Stimulated activated CD4-positive, alpha-beta T cell treated with anti-CD3 and anti-CD28 coated beads, Interleukin-1b, Interleukin-23, amount 100 ng/mL, for 1 hour (primary cell): ENCODE measurements around the gene KLB.
"Not testable (repeated sequence)": the region's sequence is repeated elsewhere in the genome, so short reads cannot be mapped to it uniquely, and the experiment has no call there.

Experiments used
- DNase-seq, 2 donors: peaks; one replicate each; pipeline ENCODE4 v3.0.0-alpha.2; 2020; ENCODE audit warnings: low read depth in 2 of 2

Gene KLB

DNA sequence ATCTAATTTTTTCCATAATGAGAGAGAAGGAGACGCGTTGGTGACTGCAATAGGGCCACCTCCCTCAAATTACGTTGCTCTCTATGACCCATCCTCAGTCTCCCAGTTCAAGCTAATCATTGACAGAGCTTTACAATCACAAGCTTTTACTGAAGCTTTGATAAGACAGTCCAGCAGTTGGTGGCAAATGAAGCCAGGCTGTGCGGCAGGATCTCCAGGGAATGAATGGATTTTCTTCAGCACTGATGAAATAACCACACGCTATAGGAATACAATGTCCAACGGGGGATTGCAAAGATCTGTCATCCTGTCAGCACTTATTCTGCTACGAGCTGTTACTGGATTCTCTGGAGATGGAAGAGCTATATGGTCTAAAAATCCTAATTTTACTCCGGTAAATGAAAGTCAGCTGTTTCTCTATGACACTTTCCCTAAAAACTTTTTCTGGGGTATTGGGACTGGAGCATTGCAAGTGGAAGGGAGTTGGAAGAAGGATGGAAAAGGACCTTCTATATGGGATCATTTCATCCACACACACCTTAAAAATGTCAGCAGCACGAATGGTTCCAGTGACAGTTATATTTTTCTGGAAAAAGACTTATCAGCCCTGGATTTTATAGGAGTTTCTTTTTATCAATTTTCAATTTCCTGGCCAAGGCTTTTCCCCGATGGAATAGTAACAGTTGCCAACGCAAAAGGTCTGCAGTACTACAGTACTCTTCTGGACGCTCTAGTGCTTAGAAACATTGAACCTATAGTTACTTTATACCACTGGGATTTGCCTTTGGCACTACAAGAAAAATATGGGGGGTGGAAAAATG lies at the start of gene KLB:
Gene KLB (plus strand): TSS at position 168 of the 821 bp plus-strand sequence. CDS start 20 bp downstream, at position 188.
- no peak for DNase-seq

DNA sequence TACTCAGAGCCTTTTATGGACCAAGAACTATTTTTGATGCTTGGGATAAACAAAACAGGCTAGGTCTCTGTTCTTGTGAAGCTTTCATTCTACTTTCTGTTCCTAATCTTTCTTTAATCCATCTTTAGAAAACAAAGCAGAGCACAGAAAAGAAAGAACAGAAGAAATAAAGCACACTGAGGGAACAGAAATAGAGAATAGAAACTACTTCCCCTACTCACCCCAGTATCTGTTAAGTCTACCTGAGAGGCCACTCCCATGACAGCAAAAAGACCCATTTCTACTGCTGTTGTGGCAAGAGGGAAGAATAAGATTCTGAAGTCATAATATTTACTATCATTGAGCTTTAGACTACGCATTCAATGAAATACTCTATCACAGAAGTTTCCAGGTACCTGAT lies 49.7 kb upstream of the KLB start:
- DNase-seq: no peak

DNA sequence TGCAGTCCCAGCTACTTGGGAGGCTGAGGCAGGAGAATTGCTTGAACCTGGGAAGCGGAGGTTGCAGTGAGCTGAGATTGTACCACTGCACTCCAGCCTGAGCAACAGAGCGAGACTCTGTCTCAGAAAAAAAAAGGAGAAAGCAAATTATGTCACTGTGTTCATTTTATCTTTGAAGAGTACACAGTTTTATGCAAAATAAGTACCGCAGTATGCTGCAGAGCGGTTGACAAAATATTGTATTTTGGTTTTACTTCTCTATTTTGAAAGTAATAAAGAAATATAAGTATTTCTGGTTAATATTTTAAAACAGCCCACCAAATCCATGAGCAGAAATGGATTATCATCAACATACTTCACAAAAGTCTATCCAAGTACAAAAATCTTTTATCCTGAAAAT lies 46.1 kb upstream of the KLB start:
- DNase-seq: not testable (repeated sequence)

DNA sequence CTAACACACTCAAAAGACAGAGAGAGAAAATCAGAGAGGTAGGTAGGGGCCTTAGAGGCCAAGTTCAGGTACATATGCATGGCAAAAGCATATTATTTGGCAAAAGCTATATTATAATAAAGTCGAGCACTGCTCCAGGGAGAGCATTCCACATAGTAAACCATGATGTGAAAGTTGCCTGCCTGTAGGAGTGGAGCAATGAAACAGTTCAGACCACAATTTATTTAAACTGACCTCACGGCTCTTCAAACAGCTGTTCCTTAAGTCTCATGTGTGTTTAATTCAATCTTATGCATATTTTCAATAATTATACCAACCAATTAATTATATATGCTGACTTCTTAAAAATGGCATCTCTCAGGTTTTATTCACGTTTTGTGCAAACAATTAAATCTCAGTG lies 43.9 kb upstream of the KLB start:
- DNase-seq: no peak

DNA sequence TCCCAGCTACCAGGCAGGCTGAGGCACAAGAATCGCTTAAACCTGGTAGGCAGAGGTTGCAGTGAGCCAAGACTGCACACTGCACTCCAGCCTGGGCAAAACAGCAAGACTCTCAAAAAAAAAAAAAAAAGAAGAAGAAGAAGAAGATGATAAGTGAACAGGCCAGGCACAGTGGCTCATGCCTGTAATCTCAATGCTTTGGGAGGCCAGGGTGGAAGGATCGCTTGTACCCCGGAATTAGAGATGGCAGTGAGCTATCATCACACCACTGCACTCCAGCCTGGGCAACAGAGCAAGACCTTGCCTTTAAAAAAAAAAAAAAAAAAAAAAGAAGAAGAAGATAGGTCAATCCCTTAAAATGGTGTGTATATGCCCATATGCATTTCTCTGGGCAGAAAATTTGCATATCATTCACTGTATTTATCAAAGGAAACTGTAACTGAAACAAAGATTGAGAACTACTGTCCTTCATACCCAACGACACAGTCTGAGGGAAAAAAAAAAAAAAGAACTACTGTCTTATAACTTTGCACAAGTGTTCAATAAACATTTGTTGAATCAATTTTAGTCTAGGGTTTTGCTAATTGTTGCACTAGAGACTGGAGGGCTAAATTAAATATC lies 42.8 kb upstream of the KLB start:
- DNase-seq: no peak

DNA sequence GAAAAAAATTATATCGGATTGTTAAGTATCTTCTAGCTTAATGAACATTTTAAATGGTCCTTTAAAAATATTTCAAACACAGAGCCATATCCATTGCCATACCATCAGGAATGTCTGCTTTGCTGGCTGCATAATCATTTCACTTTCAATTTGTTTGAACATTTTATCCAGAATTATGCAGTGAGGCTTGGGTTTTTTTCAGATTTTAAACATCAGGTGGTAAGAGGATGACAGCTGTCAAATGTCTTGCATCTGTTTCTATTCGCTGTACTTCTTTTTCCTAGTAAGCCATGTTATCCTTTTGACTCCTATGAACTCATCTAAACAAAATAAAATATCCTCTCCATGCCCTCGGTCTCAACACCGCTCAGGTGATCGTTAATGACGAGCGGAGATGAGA lies 41.4 kb upstream of the KLB start:
- DNase-seq: no peak

DNA sequence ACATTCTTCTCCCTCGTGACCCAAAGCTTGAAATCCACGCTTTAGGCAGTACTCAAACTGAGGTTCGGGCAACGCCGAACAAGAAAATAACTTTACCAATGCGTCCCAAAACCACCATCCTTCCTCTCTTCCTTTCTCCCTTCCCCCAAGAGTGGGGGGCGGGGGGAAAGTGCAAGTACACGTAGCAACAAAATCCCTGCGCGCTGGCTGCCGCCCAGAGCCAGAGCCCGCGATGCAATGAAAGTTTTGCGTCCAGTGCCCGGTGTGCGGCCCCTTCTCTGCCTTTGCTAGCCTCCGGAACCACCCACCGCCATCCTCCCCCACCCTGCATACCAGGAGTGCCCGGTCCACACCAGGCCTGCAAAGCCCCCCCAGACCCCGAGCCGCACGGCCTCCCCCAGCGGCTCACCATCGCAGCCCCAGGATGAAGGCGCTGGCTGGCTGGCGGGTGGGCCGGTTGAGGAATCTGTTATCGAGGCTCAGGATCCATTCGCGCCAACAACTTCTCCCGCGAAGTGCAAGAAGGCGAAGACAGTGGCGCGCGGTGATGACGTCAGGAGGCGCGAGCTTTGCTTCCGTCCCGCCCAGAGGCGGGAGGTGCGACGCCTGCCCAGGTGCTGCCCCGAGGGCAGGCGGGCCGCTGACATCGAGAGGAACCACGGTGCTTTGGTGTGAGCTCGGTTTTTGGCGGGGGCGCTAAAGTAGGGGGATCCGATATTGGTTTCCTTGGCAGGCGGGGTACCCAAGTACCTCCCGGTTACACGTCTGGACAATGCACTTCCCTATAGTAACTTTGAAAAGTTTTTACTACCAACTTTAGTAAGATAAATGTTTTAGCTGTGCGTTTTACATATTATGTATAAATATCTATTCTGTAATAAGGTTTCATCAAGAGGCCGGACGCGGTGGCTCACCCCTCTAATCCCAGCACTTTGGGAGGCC lies 40.6 kb upstream of the KLB start, which contains the start of gene RFC1:
Gene RFC1 (minus strand): TSS at position 533 of the 942 bp plus-strand sequence. CDS start 121 bp downstream, at position 412.
- DNase-seq: peak; percentile 79 to 86

DNA sequence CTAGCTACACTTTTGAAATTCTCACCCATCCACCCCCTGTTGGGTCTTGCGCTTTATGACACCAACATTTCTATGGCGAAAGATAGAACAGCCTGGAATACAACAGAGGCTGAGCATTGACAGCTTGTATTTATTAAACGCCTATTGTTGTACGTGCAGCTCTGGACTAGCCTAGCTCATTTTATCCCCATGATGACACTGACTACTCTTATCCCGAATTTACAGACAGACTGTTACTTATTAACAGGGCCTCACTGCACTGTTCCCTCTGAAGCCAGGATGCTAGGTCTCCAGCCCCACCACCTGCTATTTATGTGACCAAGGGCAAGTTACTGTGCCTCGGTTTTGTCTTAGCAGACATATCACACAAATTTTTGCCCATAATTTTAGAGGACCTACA lies 39.6 kb upstream of the KLB start:
- no peak for DNase-seq

DNA sequence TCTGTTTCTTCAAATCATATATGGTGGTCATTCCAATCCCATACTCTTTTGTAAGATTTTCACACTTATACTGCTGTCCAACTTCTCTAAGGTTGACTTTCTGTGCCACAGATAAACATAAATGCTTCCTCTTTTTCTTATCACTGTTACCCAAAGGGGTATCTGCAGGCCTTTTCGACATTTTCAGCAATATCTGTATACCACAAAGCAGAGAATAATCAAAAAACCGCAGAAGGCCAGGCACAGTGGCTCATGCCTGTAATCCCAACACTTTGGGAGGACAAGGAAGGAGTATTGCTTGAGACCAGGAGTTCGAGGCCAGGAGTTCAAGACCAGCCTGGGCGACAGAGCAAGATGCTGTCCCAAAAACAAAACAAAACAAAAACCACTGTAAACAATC lies 37.4 kb upstream of the KLB start:
- no peak for DNase-seq

DNA sequence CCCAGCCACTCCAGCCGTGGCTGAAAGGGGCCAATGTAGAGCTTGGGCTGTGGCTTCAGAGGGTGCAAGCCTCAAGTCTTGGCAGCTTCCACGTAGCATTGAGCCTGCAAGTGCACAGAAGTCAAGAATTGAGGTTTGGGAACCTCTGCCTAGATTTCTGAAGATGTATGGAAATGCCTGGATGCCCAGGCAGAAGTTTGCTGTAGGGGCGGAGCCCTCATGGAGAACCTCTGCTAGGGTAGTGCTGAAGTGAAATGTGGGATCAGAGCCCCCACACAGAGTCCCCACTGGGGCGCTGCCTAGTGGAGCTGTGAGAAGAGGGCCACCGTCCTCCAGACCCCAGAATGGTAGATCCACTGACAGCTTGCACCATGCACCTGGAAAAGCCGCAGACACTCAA lies 35.5 kb upstream of the KLB start:
- DNase-seq: not testable (repeated sequence)

DNA sequence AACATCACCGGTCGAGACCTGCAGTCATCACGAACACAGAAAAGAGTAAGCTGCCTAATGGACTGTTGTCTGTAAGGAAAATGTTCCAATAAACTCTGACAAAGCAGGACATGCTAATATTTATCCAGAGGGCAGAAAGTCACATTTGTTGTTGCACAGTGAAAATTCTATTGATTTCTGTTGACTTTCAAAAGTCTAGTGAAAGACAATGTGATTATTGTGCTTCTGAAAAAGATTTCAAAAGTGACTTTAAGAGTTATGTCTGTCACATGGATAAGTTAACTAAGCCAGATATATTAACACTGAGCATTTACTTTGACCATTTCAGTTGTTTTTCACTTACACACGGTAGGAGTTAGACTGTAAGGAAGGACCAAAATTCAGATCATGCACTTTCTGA lies 31.3 kb upstream of the KLB start:
- no peak for DNase-seq

DNA sequence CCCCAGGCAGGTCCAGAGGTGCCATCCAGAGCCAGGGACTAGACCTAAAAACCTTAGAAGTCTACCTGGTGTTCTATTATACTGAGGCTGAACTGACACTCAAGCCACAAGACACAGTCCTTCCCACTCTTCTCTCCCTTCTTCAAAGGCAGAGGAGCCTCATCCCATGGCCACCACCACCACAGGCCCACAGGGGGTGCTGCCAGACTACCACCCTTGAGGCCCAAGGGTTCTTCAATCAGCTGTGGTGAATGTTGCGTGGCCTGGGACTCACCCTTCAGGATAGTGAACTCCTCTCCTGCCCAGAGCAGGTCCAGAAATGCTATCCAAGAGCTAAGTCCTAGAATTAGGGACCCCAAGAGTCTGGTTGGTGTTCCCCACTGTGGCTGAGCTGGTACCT lies 23.0 kb upstream of the KLB start:
- no peak for DNase-seq

DNA sequence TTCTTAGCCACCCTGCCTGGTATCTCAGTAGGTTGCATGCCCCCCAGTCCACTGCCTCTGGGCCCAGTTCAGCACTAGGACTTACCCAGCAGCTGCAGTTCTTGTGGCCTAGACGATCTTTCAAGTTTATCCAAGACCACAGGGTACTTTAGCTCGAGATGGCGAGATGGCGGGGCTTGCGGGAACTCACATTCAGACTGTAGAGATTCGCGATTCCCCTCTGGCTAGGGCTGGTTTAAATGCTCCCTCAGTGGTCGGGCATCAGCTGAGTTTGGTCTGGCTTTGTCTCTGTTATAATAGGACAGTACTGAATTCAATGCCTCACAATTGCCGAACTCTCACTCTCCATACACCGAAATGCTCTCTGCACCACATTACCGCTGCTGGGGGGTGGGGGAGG lies 22.2 kb upstream of the KLB start:
- no peak for DNase-seq

DNA sequence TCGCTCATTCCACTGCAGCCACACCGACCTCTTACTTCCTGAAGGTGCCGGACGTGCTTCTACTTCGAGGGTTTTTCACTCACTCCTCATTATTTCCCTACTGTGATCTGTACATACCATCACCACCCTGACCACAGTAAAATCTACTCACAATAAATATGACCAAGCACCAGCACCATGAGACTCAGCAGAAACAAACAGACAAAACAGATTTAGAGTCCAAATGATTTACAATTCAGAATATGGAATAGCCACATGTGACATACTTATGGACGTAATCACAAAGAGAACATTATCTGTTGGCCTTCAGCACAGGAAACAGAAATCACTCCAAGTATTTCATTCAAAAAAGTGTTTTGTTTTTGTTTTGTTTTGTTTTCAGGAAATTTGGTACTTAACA lies 16.1 kb upstream of the KLB start:
- no peak for DNase-seq

DNA sequence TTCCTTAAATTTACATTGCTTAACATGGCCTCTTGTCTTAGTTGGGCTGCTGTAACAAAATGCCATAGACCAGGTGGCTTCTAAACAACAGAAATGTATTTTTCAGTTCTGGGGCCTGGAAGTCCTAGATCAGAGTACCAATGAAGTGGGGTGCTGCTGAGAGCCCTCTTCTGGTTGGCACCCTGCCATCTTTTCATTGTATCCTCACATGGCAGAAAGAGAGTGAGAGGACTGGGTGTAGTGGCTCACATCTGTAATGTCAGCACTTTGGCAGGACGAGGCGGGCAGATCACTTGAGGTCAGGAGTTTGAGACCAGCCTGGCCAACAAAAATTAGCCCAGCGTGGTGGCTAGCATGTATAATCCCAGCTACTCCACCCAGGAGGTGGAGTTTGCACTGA lies 12.0 kb upstream of the KLB start:
- no peak for DNase-seq

DNA sequence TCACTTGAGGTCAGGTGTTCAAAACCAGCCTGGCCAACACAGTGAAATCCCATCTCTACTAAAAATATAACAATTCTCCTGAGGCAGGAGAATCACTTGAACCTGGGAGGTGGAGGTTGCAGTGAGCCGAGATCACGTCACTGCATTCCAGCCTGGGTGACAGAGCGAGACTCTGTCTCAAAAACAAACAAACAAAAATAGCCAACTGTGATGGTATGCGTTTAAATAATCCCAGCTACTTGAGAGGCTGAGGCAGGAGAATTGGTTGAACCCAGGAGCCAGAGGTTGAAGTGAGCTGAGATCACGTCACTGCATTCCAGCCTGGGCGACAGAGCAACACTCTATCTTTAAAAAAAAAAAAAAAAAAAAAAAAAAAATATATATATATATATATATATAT lies 5.1 kb upstream of the KLB start:
- not testable (repeated sequence) for DNase-seq

DNA sequence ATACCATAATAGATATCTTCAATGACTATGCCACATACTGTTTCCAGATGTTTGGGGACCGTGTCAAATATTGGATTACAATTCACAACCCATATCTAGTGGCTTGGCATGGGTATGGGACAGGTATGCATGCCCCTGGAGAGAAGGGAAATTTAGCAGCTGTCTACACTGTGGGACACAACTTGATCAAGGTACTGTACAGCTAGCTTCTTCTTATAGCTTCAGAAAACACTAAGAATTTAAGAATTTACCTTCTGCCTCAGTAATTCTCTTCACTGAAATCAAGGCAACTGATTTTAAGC lies 805 bp downstream of the KLB start:
- no peak for DNase-seq

DNA sequence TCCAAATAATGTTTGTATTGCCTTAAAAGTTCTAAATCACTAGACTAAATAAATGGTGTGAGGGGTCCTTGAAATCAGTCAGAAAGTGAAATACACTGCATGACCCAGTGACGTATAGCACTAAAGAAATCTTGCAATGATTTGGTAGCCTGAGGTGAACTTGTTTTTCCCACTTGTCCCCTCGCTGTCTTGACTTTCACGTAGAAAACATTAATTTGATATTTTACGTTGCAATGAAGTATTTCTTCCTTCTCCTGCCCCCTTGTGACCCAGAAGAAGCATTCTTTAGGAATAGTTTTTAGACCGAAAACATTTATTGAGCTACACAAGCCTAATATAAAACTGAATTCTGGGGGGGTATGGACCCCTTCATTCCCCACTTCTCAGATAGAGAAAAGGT lies 3.7 kb downstream of the KLB start:
- no peak for DNase-seq

DNA sequence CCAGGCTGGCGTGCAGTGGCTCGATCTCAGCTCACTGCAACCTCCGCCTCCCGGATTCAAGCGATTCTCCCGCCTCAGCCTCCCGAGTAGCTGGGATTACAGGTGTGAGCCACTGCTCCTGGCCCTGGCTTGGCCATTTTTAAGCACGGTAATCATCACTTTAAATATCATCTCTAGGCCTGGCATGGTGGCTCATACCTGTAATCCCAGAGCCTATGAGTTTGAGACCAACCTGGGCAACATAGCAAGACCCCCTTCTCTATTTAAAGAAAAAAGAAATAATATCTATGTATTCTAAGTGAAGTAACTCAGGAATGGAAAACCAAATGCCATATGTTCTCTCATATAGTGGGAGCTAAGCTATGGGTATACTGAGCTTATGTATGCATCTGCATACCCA lies 4.8 kb downstream of the KLB start:
- not testable (repeated sequence) for DNase-seq

DNA sequence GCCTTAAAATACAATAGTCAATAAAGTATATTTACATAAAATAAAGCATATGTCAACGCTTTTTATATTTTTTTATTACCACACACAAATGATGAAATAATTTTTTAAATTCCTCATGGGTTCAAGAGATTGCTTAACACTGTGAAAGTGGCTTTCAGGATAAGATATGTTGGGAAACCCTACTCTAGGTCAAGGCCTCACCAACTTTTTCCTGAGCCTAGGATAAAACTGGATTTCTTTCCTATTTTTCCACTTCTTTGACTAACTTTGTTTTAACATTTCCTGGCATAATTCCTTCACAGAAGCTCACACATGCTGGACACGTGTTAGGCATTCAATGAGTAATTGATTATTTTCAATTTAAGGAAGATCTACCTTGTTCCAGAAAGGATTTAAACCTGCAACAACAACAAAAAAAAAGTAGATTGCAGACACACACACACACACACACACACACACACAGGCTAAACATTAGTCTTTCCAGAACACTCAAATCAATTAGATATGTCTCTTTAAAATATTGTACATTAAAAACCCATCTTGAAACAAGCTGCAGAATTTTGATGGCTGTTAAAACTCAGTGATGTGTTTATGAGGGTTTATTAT lies 9.1 kb downstream of the KLB start:
- no peak for DNase-seq

DNA sequence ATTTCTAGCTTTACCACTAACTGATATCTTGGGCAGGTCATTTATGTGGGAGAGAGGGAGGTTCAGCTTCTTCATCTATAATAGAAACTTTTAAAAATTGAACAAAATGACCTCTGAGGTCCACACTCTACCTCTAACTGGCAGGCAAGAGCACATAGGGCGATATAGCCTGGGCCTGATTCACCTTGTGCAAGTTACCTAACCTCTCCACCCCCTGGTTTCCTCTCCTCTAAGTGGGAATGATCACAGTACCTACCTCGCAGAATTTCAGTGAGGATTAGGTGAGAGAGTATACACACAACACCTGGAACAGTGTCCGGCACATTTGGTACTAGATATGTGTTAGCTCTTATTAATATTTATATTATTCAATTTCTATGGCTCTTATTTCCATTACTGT lies 15.5 kb downstream of the KLB start:
- DNase-seq: no peak

DNA sequence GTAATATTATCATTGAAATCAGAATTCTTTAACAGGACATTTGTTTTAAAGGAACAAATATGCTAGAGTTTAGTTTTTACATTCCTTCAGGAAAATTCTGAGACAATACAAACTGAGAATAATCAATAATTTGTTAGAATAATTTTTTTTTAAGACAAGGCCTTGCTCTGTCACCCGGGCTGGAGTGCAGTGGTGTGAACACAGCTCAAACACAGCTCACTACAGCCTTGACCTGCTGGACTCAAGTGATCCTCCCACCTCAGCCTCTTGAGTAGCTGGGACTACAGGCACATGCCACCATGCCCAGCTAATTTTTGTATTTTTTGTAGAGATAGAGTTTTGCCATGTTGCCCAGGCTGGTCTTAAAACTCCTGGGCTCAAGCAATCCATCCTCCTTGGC lies 18.6 kb downstream of the KLB start:
- DNase-seq: not testable (repeated sequence)
